Mucosa of descending colon (tissue), 3 donors: Measurements from ENCODE around the gene AP4E1. TPM values are rescaled to one million over a fixed set of nuclear protein-coding genes. Genes with fewer than 3 reads are reported as not detected.
"Not testable (repeated sequence)": the region's sequence is repeated elsewhere in the genome, so short reads cannot be mapped to it uniquely, and the experiment has no call there.

Source experiments
- ATAC-seq: fragments of 200-7000 bp; cut with Tn5 transposase; one replicate; pipeline ENCODE4 v1.9.1; 2020; ENCODE audit warnings: mild to moderate bottlenecking, moderate library complexity
- DNase-seq, 3 donors: peaks; one replicate each; pipeline ENCODE4 v3.0.0-alpha.2; 2020
- H3K36me3 ChIP-seq: fragments of 200-600 bp; one replicate; pipeline ENCODE4 v1.8.0; 2021; ENCODE audit warnings: low read depth, mild to moderate bottlenecking
- H3K4me1 ChIP-seq: fragments of 200-600 bp; one replicate; pipeline ENCODE4 v1.8.0; 2021; ENCODE audit warnings: low read depth, mild to moderate bottlenecking
- H3K4me3 ChIP-seq: fragments of 200-600 bp; one replicate; pipeline ENCODE4 v1.8.0; 2021; ENCODE audit warnings: mild to moderate bottlenecking
- H3K9me3 ChIP-seq: fragments of 200-600 bp; one replicate; pipeline ENCODE4 v1.8.0; 2021; ENCODE audit warnings: mild to moderate bottlenecking
- intact Hi-C, 2 donors: fragments of 100-400 bp; cut with DNase I in 1 of 2; cut with micrococcal nuclease in 1 of 2; formaldehyde crosslinking; loops; one replicate each; pipeline versions ENCODE4 v1.11.0 to v1.11.1; 2022; cut with DNase I, micrococcal nuclease
- total RNA-seq, 3 donors: library from RNA; stranded (reverse); fragmentation: NEBNext Ultra II Directional in 2 of 3; extraction: Animal tissue kit (Norgen Biotek cat#: 25700) in 2 of 3; gene quantifications; one replicate each; pipeline versions ENCODE4 v1.2.1 to v1.2.4, GENCODE V29; 2021 to 2023
- TF ChIP-seq, protein P1 (sequence below): fragments of 200-600 bp; IDR thresholded peaks from one replicate; pipeline ENCODE4 v1.8.0; 2022; ENCODE audit warnings: antibody characterized with exemption, mild to moderate bottlenecking
- donor health status: DM: no; HTN: no; CAD: no; lungs with moderate emphysema.
- donor health status: DM: no; HTN: no; CAD: no.
- donor health status: DM: no; HTN: yes; CAD: no.

AP4E1 gene
- total RNA-seq, 3 donors from 2014 or later, result 9.6 to 11.9 (median 11.6) TPM

DNA sequence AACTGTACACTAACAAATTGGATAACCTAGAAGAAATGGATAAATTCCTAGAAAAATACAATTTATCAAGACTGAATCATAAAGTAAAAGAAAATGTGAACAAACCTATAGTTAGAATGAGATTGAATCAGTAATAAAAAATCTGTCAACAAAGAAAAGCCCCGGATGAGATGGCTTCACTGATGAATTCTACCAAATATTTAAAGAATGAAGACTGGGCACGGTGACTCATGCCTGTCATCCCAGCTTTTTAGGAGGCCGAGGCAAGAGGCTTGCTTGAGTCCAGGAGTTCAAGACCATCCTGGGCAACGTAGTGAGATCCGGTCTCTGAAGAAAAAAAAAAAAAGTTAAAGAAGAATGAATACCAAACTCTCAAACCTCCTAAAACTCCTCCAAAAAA lies 17.7 kb upstream of the AP4E1 start:
- H3K36me3 ChIP-seq, result no peaks in the 10 kb centered on the region
- TF ChIP-seq, protein P1, sequence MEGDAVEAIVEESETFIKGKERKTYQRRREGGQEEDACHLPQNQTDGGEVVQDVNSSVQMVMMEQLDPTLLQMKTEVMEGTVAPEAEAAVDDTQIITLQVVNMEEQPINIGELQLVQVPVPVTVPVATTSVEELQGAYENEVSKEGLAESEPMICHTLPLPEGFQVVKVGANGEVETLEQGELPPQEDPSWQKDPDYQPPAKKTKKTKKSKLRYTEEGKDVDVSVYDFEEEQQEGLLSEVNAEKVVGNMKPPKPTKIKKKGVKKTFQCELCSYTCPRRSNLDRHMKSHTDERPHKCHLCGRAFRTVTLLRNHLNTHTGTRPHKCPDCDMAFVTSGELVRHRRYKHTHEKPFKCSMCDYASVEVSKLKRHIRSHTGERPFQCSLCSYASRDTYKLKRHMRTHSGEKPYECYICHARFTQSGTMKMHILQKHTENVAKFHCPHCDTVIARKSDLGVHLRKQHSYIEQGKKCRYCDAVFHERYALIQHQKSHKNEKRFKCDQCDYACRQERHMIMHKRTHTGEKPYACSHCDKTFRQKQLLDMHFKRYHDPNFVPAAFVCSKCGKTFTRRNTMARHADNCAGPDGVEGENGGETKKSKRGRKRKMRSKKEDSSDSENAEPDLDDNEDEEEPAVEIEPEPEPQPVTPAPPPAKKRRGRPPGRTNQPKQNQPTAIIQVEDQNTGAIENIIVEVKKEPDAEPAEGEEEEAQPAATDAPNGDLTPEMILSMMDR, result no peak
- no peak overlapping the region for H3K4me3 ChIP-seq
- DNase-seq, result no peak
- peaks cover 5% of the 10 kb centered on the region for H3K9me3 ChIP-seq
- intact Hi-C loops, result no loop called here
- H3K4me1 ChIP-seq, result no peaks in the 10 kb centered on the region
- ATAC-seq, result no peak

DNA sequence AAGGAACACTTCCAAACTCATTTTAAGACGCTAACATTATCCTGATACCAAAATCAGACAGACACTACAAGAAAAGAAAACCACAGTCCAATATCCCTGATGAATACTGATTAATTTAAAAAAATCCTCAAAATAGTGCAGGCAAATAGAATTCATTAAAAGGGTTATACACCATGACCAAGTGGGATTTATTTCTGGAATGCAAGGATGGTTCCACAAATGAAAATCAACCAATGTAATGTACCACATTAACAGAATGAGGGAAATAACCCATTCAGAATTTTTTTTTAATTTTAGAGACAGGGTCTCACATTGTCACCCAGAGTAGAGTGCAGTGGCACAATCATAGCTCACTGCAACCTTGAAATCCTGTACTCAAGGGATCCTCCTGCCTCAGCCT lies 17.3 kb upstream of the AP4E1 start:
- no peak for DNase-seq
- Histone ChIP-seq H3K9me3 (peaks cover 5% of the 10 kb centered on the region), H3K4me3 (no peak overlapping the region), H3K4me1 (no peaks in the 10 kb centered on the region), H3K36me3 (no peaks in the 10 kb centered on the region)
- ATAC-seq, result no peak
- TF ChIP-seq, protein P1, result no peak
- intact Hi-C loops, result no loop called here

DNA sequence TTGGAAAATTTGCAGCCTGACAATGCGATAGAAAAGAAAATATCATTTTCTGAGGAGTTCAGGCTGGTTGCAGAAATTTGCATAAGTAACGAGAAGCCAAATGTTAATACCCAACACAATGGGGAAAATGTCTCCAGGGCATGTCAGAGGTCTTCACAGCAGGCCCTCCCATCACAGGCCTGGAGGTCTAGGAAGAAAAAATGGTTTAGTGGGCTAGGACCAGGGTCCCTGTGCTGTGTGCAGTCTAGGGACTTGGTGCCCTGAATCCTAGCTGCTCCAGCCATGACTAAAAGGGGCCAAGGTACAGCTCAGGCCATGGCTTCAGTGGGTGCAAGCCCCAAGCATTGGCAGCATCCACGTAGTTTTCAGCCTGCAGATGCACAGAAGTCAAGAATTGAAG lies 14.5 kb upstream of the AP4E1 start:
- Histone ChIP-seq H3K9me3 (peaks cover 5% of the 10 kb centered on the region), H3K36me3 (no peaks in the 10 kb centered on the region), H3K4me1 (no peaks in the 10 kb centered on the region), H3K4me3 (no peak overlapping the region)
- DNase-seq (no peak), ATAC-seq (no peak)
- TF ChIP-seq, protein P1, result no peak
- intact Hi-C loops, result no loop called here

DNA sequence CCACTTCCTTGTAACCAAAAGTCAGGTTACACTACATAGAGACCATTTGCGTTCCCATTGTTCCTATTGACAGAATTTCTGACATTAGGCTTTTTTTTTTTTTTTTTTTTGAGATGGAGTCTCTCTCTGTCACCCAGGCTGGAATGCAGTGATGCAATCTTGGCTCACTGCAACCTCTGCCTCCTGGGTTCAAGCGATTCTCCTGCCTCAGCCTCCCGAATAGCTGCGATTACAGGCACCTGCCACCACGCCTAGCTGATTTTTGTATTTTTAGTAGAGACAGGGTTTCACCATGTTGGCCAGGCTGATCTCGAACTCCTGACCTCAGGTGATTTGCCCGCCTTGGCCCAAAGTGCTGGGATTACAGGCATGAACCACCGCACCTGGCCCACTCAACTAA lies 7.1 kb upstream of the AP4E1 start:
- H3K4me3 ChIP-seq, DNase-seq, intact Hi-C loops, ATAC-seq, H3K36me3 ChIP-seq, H3K9me3 ChIP-seq, H3K4me1 ChIP-seq: not testable (repeated sequence)

DNA sequence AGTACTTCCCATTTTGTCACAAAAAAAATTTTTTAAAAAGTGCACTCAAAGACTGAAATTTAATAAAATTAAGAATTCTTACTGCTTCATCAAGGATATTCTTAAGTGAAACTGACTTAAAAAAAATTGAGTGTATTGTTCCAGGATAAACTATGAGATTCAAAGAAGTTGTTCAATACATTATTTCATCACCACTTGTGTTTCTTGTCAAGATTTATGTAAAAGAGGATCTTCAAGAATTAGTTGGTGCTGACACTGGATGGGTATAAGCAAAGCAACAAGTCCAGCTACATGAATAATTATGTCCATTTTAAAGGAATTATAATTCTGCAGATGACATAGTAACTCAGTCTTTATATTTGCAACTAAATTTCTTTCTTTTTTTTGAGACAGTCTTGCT lies 4.3 kb upstream of the AP4E1 start:
- intact Hi-C loops, result no loop called here
- ATAC-seq, result no peak
- no peaks in the 10 kb centered on the region for H3K9me3 ChIP-seq

DNA sequence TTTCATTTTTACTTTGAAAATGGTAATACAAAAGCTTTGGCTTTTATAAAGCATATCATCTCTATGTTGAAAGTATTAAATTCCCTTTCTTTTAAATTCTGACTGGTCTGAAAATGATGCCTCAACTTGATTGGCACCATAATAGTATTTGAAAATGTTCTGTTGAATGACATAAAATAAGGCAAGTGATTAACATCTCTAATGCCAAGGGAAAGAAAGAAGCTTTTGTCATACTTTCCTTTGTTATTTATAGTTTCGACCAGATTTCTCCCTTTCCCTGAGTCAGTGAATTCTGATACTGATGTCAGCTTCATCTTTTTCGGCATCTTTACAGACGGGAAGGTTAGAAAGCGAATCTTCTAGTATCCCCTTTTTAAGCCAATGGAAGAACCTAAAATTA lies 3.4 kb upstream of the AP4E1 start:
- Histone ChIP-seq H3K36me3 (no peaks in the 10 kb centered on the region), H3K4me3 (no peak overlapping the region), H3K9me3 (no peaks in the 10 kb centered on the region), H3K4me1 (peaks cover 17% of the 10 kb centered on the region)
- intact Hi-C loops, result no loop called here
- no peak for DNase-seq
- TF ChIP-seq, protein P1, result no peak
- no peak for ATAC-seq

More for the DNA sequence above, 4.3 kb upstream of the AP4E1 start:
- Histone ChIP-seq H3K4me3 (no peak overlapping the region), H3K36me3 (no peaks in the 10 kb centered on the region), H3K4me1 (peaks cover 8% of the 10 kb centered on the region)
- TF ChIP-seq, protein P1, result no peak
- no peak for DNase-seq
